ENCODE results near the gene ATXN10. TPM values are rescaled to one million over a fixed set of nuclear protein-coding genes. Genes with fewer than 3 reads are reported as not detected.

The ATXN10 gene
- total RNA-seq, 1 experiment from 2014 or later: 135 TPM

DNA sequence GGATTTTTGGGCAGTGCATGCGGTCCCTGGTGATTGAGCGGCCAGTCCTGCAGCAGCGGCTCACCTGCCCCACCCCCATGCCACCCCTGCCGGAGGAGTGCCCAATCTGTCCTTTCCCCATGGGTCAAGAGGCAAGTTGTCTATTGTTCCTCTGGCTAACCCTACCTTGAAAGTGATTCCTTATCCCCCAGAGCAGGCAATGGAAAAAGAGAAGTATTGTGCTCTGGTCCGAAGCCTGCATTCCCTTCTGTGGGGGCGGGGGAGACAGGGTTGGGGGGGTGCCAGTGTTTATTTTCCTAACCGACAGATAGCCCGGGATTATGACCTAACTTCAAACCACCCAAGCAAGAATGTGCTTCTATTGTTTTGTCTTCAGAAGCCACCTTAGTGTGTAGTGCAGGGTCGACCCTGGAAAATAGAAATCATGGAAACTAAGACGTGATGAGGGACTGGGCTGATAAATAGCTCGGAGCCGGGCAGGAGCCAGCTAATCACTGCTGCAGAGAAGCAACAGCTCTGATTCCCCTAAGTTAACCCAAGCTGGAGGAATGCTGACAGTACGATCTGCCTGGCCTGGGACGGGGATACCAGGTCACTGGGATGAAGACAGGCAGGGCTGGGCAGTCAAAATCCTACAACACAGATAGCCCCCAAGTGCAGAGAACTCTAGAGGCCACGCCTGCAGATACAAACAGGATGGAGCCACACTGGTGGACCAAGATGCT, 38.7 kb upstream of the ATXN10 start:
- ChIA-PET RAD21 (ENCODE audit: low non-redundant PET in 1 of 2, low total read pairs in 2 of 2, uncharacterized antibody in 2 of 2, unreplicated experiment in 2 of 2) (no interaction called here), CTCF (no interaction called here), POLR2A (no interaction called here)
- no peak for TF ChIP-seq TCF7L2 (IDR thresholded peaks at IDR 0.05; ENCODE audit: borderline replicate concordance, extremely low read depth, insufficient read depth, insufficient read length)
- no peak for TF ChIP-seq ZFX (IDR thresholded peaks at IDR 0.05)
- TF ChIP-seq ZBTB33 (IDR thresholded peaks at IDR 0.05; ENCODE audit: extremely low read depth, insufficient replicate concordance, low read length): no peak
- TF ChIP-seq CTCF (IDR thresholded peaks at IDR 0.05 in 2 of 3, conservative IDR thresholded peaks at IDR 0.05 in 1 of 3; ENCODE audit: borderline replicate concordance in 1 of 3, insufficient read depth in 1 of 3, low read depth in 2 of 3, low read length in 2 of 3): no peak
- TF ChIP-seq SIN3A (IDR thresholded peaks at IDR 0.05; ENCODE audit: low read depth): no peak
- H4K20me1 ChIP-seq (ENCODE audit: insufficient read depth): no peaks in the 10 kb centered on the region
- no peaks in the 10 kb centered on the region for H3K27me3 ChIP-seq (ENCODE audit: insufficient read depth, low read length)
- no peak overlapping the region for H2AFZ ChIP-seq (ENCODE audit: low read depth, low read length, poor library complexity, severe bottlenecking)
- no peak overlapping the region for H3K9ac ChIP-seq (ENCODE audit: low read length)
- no TSS peak for BruUV-seq (replicated peaks)
- peaks cover 0 to 22% of the 10 kb centered on the region in 2 experiments; a peak in 3 of 4 replicates for H3K4me1 ChIP-seq (ENCODE audit: control insufficient read depth in 1 of 2, insufficient read depth in 2 of 2, low read length in 2 of 2)
- no peak for ATAC-seq
- DNase-seq (ENCODE audit: low read depth, low spot score): no peak
- H3K4me3 ChIP-seq (replicated peaks in 1 of 2; ENCODE audit: low read depth in 1 of 2, low read length in 2 of 2): no peak overlapping the region
- intact Hi-C loops (cut with micrococcal nuclease): no loop called here
- H3K9me2 ChIP-seq (ENCODE audit: insufficient read depth): no peaks in the 10 kb centered on the region
- no peak overlapping the region for H3K4me2 ChIP-seq (ENCODE audit: low read length)
- no peaks in the 10 kb centered on the region for H3K79me2 ChIP-seq (ENCODE audit: insufficient read depth, low read length)
- no peaks in the 10 kb centered on the region for H3K36me3 ChIP-seq (ENCODE audit: control insufficient read depth in 1 of 2, insufficient read depth in 2 of 2, low read length in 2 of 2)
- no peak overlapping the region for H3K27ac ChIP-seq (ENCODE audit: low read depth, low read length)
- H3K9me3 ChIP-seq (ENCODE audit: control insufficient read depth in 1 of 2, insufficient read depth in 1 of 2, low read depth in 1 of 2, low read length in 2 of 2): no peaks in the 10 kb centered on the region
